ENCODE measurements around the gene PJA2.

PJA2 gene

DNA sequence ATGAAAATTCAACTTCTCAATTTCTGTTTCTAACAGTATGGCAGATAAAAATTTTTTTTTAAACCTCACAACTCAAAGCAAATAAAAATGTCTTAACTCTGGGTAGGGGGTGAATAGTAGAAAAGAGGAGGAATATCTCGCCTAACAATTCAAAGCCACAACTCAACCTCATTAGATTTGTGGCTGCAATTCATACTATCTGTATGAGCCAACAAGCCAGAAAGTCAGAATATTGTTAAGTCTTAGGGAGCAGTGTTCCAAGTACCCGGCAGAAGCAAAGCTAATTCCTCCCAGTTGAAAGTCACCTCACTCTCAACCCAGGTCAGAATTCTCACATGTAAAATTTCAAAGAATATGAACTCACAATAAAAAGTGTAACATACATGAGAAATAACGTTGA, 15.0 kb downstream of the PJA2 start:
- no peak for TF ChIP-seq ZFX (IDR thresholded peaks at IDR 0.05; ENCODE audit: borderline replicate concordance)
- TF ChIP-seq, protein P1, sequence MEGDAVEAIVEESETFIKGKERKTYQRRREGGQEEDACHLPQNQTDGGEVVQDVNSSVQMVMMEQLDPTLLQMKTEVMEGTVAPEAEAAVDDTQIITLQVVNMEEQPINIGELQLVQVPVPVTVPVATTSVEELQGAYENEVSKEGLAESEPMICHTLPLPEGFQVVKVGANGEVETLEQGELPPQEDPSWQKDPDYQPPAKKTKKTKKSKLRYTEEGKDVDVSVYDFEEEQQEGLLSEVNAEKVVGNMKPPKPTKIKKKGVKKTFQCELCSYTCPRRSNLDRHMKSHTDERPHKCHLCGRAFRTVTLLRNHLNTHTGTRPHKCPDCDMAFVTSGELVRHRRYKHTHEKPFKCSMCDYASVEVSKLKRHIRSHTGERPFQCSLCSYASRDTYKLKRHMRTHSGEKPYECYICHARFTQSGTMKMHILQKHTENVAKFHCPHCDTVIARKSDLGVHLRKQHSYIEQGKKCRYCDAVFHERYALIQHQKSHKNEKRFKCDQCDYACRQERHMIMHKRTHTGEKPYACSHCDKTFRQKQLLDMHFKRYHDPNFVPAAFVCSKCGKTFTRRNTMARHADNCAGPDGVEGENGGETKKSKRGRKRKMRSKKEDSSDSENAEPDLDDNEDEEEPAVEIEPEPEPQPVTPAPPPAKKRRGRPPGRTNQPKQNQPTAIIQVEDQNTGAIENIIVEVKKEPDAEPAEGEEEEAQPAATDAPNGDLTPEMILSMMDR (IDR thresholded peaks at IDR 0.05) = no peak
- H3K27ac ChIP-seq = no peak overlapping the region

DNA sequence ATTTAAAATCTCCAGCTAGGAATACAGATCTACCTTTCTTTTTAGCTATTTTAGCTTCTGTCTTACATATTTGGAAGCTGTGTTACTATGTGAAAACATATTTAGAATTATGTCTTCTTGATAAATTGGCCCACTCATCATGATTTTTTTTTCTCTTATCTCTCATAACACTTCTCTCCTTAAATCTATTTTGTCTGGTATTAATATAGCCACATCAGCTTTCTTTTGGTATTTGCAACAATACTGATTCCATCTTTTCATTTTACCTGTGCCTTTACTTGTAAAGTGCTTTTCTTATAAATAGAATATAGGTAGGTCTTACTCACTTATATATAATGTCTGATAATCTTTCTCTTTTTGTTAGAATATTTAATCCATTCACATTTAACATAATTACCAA, 19.6 kb downstream of the PJA2 start:
- H3K27ac ChIP-seq = no peak overlapping the region
- TF ChIP-seq, protein P1 (IDR thresholded peaks at IDR 0.05) = no peak
- no peak for TF ChIP-seq ZFX (IDR thresholded peaks at IDR 0.05; ENCODE audit: borderline replicate concordance)

DNA sequence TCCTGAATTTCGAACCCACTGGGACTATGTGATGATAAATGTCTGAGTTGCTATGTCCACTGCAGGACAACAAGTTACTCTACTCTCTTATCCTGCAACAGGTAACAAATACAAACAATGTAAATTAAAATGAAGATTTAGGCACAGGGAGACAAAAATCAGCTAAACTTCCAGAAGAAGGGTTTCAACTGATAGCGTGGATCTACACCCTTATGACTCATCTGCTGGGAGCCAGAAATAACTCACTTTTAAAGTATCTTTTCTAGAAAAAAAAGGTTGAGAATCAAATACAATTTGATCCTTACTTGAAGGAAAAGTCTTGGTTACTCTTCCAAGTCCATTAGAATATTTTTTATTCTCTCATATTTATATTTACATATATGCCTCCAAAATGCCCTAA, 21.4 kb downstream of the PJA2 start:
- peak overlapping the region; percentile 14; the same call in 1 of the 2 replicates for H3K27ac ChIP-seq
- TF ChIP-seq ZFX (IDR thresholded peaks at IDR 0.05; ENCODE audit: borderline replicate concordance) = no peak
- TF ChIP-seq, protein P1 (IDR thresholded peaks at IDR 0.05) = no peak

DNA sequence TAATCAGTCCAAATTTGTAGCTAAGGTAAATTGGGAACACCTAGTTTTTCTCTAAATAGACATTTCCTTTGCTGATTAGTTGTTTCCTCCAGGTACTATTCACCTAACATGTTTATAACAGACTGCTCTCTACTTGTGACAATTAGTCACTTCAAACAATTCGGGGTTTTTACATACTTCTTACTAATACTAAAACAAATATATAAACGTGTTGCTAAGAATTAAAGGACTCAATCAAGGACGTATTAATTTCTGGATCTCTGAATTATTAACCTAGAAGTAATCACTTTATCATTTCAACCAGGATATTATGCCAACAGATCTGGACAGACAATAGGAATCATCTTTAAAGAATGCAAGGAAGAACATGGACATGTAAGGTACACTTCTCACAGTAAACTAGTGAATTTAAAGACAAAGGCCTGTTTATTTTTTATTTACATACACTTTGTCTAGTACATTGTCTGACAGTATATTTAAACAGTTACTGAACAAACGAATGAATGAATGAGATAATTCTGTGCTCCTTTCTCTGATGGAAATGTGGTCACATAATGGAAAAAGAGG, 22.3 kb downstream of the PJA2 start:
- H3K27ac ChIP-seq = peak overlapping the region; percentile 14; the same call in 1 of the 2 replicates
- no peak for TF ChIP-seq ZFX (IDR thresholded peaks at IDR 0.05; ENCODE audit: borderline replicate concordance)
- TF ChIP-seq, protein P1 (IDR thresholded peaks at IDR 0.05) = no peak

DNA sequence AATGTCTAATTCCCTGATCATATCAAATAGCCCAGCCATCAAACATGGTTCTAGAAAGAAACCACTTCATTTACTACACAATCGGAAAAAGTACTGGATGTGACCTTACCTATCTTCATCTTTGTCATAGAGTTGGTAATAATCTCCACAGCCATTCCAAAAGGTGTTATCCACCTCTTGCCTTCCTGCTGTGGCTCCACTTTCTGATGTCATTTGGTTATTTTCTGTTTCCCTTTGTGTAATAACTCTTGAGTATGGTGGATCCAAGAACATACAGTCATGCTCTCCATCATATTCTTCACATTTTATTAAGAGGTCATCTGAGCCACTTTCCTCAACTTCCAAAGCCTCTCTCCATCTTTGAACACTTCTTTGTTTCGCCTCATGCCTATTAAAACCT, 31.7 kb downstream of the PJA2 start:
- H3K27ac ChIP-seq = no peak overlapping the region
- TF ChIP-seq, protein P1 (IDR thresholded peaks at IDR 0.05) = no peak
- TF ChIP-seq ZFX (IDR thresholded peaks at IDR 0.05; ENCODE audit: borderline replicate concordance) = no peak

DNA sequence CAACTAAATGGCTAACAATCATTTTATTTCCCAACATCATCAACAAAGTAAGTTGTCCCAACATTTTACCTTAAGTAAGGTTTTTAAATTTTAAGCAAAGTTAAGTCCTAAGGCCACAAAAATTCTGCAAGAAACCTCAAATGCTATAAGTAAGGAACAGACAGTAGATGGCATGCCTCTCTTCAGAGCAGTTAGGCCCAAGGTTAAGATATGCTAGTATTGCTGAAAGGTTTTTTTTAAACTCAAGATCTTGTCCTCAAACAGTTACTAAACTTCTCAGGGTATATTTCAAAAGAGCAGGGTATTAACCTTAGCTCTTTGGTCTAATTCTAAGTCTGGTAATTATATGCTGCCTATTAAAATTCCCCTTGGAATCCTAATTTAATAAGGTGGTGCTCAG, 35.1 kb downstream of the PJA2 start:
- H3K27ac ChIP-seq = no peak overlapping the region
- TF ChIP-seq ZFX (IDR thresholded peaks at IDR 0.05; ENCODE audit: borderline replicate concordance) = no peak
- TF ChIP-seq, protein P1 (IDR thresholded peaks at IDR 0.05) = no peak

DNA sequence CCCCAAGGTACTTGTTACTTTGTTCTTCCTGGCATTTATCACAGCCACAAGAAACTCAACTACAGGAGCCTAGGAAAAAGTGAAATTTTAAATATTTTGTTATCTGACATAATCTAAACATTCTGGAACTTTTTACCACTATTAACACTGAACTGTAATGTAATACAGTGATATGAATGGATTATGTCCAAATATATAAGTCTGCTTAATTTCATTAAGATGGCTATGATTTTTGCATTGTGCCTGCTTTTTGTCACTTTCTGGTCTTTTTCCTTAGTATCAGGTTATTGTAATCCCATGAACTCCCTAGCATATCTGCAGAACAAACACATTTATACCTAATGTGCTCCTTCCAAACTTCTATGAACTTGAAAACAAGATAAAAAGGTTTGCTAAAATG, 35.8 kb downstream of the PJA2 start:
- no peak overlapping the region for H3K27ac ChIP-seq
- TF ChIP-seq, protein P1 (IDR thresholded peaks at IDR 0.05) = no peak
- TF ChIP-seq ZFX (IDR thresholded peaks at IDR 0.05; ENCODE audit: borderline replicate concordance) = no peak
